Measurements from ENCODE around the gene NAPSA.
"Not testable (repeated sequence)": the region's sequence is repeated elsewhere in the genome, so short reads cannot be mapped to it uniquely, and the experiment has no call there.

NAPSA gene

GRCh38 chr19:50365434-50366306, at the start of gene NAPSA:
Gene NAPSA (minus strand): TSS chr19:50365639. CDS start chr19:50365621, 18 bp downstream.
- DNase-seq: peak in 1 of 2 donors; percentile 10

GRCh38 chr19:50413531-50413930, 48.1 kb upstream of the NAPSA start:
- DNase-seq: no peak

- no peak for DNase-seq
These were observed 47.7 kb upstream of the NAPSA start for GRCh38 chr19:50413096-50413495.

- DNase-seq: no peak
These were observed 47.0 kb upstream of the NAPSA start for GRCh38 chr19:50412419-50412818.

GRCh38 chr19:50410109-50410508, 44.7 kb upstream of the NAPSA start:
- no peak for DNase-seq

- DNase-seq: no peak
These were observed 43.9 kb upstream of the NAPSA start for GRCh38 chr19:50409347-50409746.

GRCh38 chr19:50406829-50407228, 41.4 kb upstream of the NAPSA start:
- DNase-seq: no peak

GRCh38 chr19:50406156-50406820, 40.8 kb upstream of the NAPSA start:
- no peak for DNase-seq

GRCh38 chr19:50402544-50403301, 37.3 kb upstream of the NAPSA start:
- DNase-seq: no peak

GRCh38 chr19:50401605-50402450, 36.4 kb upstream of the NAPSA start:
- DNase-seq: no peak

GRCh38 chr19:50399368-50399745, 33.9 kb upstream of the NAPSA start:
- DNase-seq: no peak

GRCh38 chr19:50398675-50399367, 33.4 kb upstream of the NAPSA start:
- no peak for DNase-seq

GRCh38 chr19:50394017-50394416, 28.6 kb upstream of the NAPSA start:
- DNase-seq: no peak

- DNase-seq: no peak
These were observed 28.1 kb upstream of the NAPSA start for GRCh38 chr19:50393589-50393988.

- DNase-seq: no peak
These were observed 27.3 kb upstream of the NAPSA start for GRCh38 chr19:50392759-50393158.

GRCh38 chr19:50390952-50391351, 25.5 kb upstream of the NAPSA start:
- not testable (repeated sequence) for DNase-seq

- DNase-seq: not testable (repeated sequence)
These were observed 24.9 kb upstream of the NAPSA start for GRCh38 chr19:50390295-50390694.

GRCh38 chr19:50387868-50388245, 22.4 kb upstream of the NAPSA start:
- no peak for DNase-seq

- peak in 1 of 2 donors; percentile 58 for DNase-seq
These were observed 21.9 kb upstream of the NAPSA start for GRCh38 chr19:50387176-50387867.

GRCh38 chr19:50384685-50385535, 19.5 kb upstream of the NAPSA start:
- no peak for DNase-seq

All from CD4-positive, alpha-beta T cell treated with Interferon alpha-2 for 1 hour (primary cell).